Activated T-cell treated with anti-CD3 and anti-CD28 coated beads, Interleukin-2, amount 50 U/mL, for 4 hours (primary cell): Measurements from ENCODE around the gene HOXA6. TPM values are rescaled to one million over a fixed set of nuclear protein-coding genes. Genes with fewer than 3 reads are reported as not detected.

Experiments
- ATAC-seq, 2 donors: fragments of 200-7000 bp; cut with Tn5 transposase; one replicate each; pipeline ENCODE4 v1.10.0; 2021
- DNase-seq: peaks from one replicate; pipeline ENCODE4 v3.0.0-alpha.2; 2020
- H3K27me3 Mint-ChIP-seq: one replicate; pipeline ENCODE4 v1.8.0; 2021; ENCODE audit warnings: low read depth, mixed read lengths
- H3K36me3 Mint-ChIP-seq: one replicate; pipeline ENCODE4 v1.8.0; 2022; ENCODE audit warnings: mixed read lengths; ENCODE audit not compliant: insufficient read depth
- H3K4me1 Mint-ChIP-seq: one replicate; pipeline ENCODE4 v1.8.0; 2021; ENCODE audit warnings: low read depth, mixed read lengths
- H3K4me3 Mint-ChIP-seq: one replicate; pipeline ENCODE4 v1.8.0; 2021; ENCODE audit warnings: mild to moderate bottlenecking, moderate library complexity, mixed read lengths
- H3K9me3 Mint-ChIP-seq: one replicate; pipeline ENCODE4 v1.8.0; 2021; ENCODE audit warnings: mixed read lengths
- total RNA-seq, 3 donors: library from RNA; stranded (reverse); gene quantifications; one replicate each; pipeline ENCODE4 v1.2.1, GENCODE V29; 2021

HOXA6 gene
- total RNA-seq, 3 donors from 2014 or later = not detected

GRCh38 chr7:27107391-27108381 is 39.9 kb downstream of the HOXA6 start:
- DNase-seq = no peak
- peaks cover 4% of the 10 kb centered on the region for H3K4me1 Mint-ChIP-seq
- peaks cover 43% of the 10 kb centered on the region for H3K27me3 Mint-ChIP-seq
- ATAC-seq = no peak
- H3K36me3 Mint-ChIP-seq = no peaks in the 10 kb centered on the region
- no peak overlapping the region for H3K4me3 Mint-ChIP-seq
- no peaks in the 10 kb centered on the region for H3K9me3 Mint-ChIP-seq

GRCh38 chr7:27106901-27107240 is 40.7 kb downstream of the HOXA6 start:
- peaks cover 9% of the 10 kb centered on the region for H3K4me1 Mint-ChIP-seq
- no peaks in the 10 kb centered on the region for H3K36me3 Mint-ChIP-seq
- ATAC-seq (no peak), DNase-seq (no peak)
- H3K27me3 Mint-ChIP-seq = peaks cover 46% of the 10 kb centered on the region
- H3K4me3 Mint-ChIP-seq = no peak overlapping the region
- no peaks in the 10 kb centered on the region for H3K9me3 Mint-ChIP-seq

- H3K4me3 Mint-ChIP-seq = no peak overlapping the region
- no peak for ATAC-seq
- H3K36me3 Mint-ChIP-seq = no peaks in the 10 kb centered on the region
- H3K27me3 Mint-ChIP-seq = peaks cover 46% of the 10 kb centered on the region
- H3K4me1 Mint-ChIP-seq = peaks cover 12% of the 10 kb centered on the region
- H3K9me3 Mint-ChIP-seq = no peaks in the 10 kb centered on the region
- no peak for DNase-seq
These were observed 41.2 kb downstream of the HOXA6 start for GRCh38 chr7:27106181-27106900.

GRCh38 chr7:27105301-27106031 is 42.1 kb downstream of the HOXA6 start:
- Mint-ChIP-seq H3K27me3 (peaks cover 55% of the 10 kb centered on the region), H3K9me3 (no peaks in the 10 kb centered on the region), H3K4me3 (no peak overlapping the region), H3K4me1 (peaks cover 12% of the 10 kb centered on the region), H3K36me3 (peaks cover 6% of the 10 kb centered on the region)
- ATAC-seq (no peak), DNase-seq (no peak)

GRCh38 chr7:27104341-27105058 is 43.1 kb downstream of the HOXA6 start:
- H3K36me3 Mint-ChIP-seq = peaks cover 14% of the 10 kb centered on the region
- DNase-seq = no peak
- H3K27me3 Mint-ChIP-seq = peaks cover 61% of the 10 kb centered on the region
- no peak for ATAC-seq
- peaks cover 12% of the 10 kb centered on the region for H3K4me1 Mint-ChIP-seq
- no peak overlapping the region for H3K4me3 Mint-ChIP-seq
- no peaks in the 10 kb centered on the region for H3K9me3 Mint-ChIP-seq

- no peak for ATAC-seq
- no peak overlapping the region for H3K4me3 Mint-ChIP-seq
- H3K4me1 Mint-ChIP-seq = peaks cover 15% of the 10 kb centered on the region
- H3K36me3 Mint-ChIP-seq = peaks cover 14% of the 10 kb centered on the region
- H3K27me3 Mint-ChIP-seq = peaks cover 68% of the 10 kb centered on the region
- no peaks in the 10 kb centered on the region for H3K9me3 Mint-ChIP-seq
- DNase-seq = no peak
These were observed 43.9 kb downstream of the HOXA6 start for GRCh38 chr7:27103489-27104226.

- H3K9me3 Mint-ChIP-seq = no peaks in the 10 kb centered on the region
- H3K4me3 Mint-ChIP-seq = peak within 1 kb of the TSS; percentile 4
- H3K27me3 Mint-ChIP-seq = peaks cover 71% of the 10 kb centered on the region
- H3K36me3 Mint-ChIP-seq = peaks cover 14% of the 10 kb centered on the region
- ATAC-seq (no peak), DNase-seq (no peak)
- peaks cover 18% of the 10 kb centered on the region for H3K4me1 Mint-ChIP-seq
These were observed 44.8 kb downstream of the HOXA6 start, which contains the start of gene HOXA2 for GRCh38 chr7:27102581-27103442. Gene HOXA2 (minus strand): TSS chr7:27102683. CDS start chr7:27102500, 183 bp downstream.

GRCh38 chr7:27101957-27102580 is 45.5 kb downstream of the HOXA6 start:
- no peak for DNase-seq
- Mint-ChIP-seq H3K9me3 (no peaks in the 10 kb centered on the region), H3K4me3 (no peak overlapping the region), H3K4me1 (peaks cover 26% of the 10 kb centered on the region), H3K36me3 (peaks cover 14% of the 10 kb centered on the region), H3K27me3 (peaks cover 77% of the 10 kb centered on the region)
- ATAC-seq = no peak

GRCh38 chr7:27101171-27101956 is 46.2 kb downstream of the HOXA6 start:
- Mint-ChIP-seq H3K4me3 (no peak overlapping the region), H3K36me3 (peaks cover 14% of the 10 kb centered on the region), H3K9me3 (no peaks in the 10 kb centered on the region), H3K4me1 (peaks cover 27% of the 10 kb centered on the region), H3K27me3 (peaks cover 77% of the 10 kb centered on the region)
- DNase-seq (no peak), ATAC-seq (no peak)

GRCh38 chr7:27100694-27101170 is 46.8 kb downstream of the HOXA6 start:
- H3K4me1 Mint-ChIP-seq = peaks cover 28% of the 10 kb centered on the region
- ATAC-seq (no peak), DNase-seq (no peak)
- no peak overlapping the region for H3K4me3 Mint-ChIP-seq
- no peaks in the 10 kb centered on the region for H3K9me3 Mint-ChIP-seq
- peaks cover 73% of the 10 kb centered on the region for H3K27me3 Mint-ChIP-seq
- peaks cover 14% of the 10 kb centered on the region for H3K36me3 Mint-ChIP-seq

GRCh38 chr7:27099453-27100370 is 47.9 kb downstream of the HOXA6 start:
- ATAC-seq (no peak), DNase-seq (no peak)
- Mint-ChIP-seq H3K9me3 (no peaks in the 10 kb centered on the region), H3K27me3 (peaks cover 75% of the 10 kb centered on the region), H3K4me1 (peaks cover 34% of the 10 kb centered on the region), H3K36me3 (peaks cover 14% of the 10 kb centered on the region), H3K4me3 (no peak overlapping the region)
